Ovary (tissue), 3 donors: ENCODE data around the gene CAMTA2.

Experiments
- POLR2A ChIP-seq: fragments of 450-650 bp; IDR thresholded peaks from one replicate; pipeline ENCODE4 v1.6.1; 2017; ENCODE audit warnings: antibody characterized with exemption, mild to moderate bottlenecking, moderate library complexity
- TF ChIP-seq, protein P1 (sequence below), 3 donors: fragments of 450-650 bp in 2 of 3; fragments of 200-600 bp in 1 of 3; IDR thresholded peaks; one replicate each; pipeline versions ENCODE4 v1.5.1 to v1.8.0; 2016 to 2022; ENCODE audit warnings: antibody characterized with exemption in 3 of 3, mild to moderate bottlenecking in 1 of 3
- donor health status: DM: no; HTN: no; CAD: no.

DNA sequence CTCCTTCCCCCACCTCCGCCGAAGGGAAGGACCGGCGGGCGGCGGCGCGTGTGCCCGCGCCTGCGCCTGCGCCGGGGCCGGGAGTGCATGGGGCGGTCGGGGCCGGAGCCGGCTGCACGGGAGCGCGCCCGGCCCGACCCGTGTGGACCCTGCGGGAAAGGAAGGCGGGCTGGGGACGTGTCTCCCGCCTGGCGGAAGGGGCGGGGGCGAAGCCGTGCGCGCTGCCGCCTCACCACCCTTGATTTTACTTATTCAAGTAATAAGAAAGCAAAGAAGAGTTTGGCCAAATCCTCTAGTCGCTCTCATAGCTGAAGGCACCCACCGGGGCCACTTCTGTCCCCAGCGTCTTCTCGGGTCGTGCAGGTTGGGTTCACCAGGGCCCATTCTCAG is 38.5 kb downstream of the CAMTA2 start:
- TF ChIP-seq POLR2A: no peak
- TF ChIP-seq, protein P1, sequence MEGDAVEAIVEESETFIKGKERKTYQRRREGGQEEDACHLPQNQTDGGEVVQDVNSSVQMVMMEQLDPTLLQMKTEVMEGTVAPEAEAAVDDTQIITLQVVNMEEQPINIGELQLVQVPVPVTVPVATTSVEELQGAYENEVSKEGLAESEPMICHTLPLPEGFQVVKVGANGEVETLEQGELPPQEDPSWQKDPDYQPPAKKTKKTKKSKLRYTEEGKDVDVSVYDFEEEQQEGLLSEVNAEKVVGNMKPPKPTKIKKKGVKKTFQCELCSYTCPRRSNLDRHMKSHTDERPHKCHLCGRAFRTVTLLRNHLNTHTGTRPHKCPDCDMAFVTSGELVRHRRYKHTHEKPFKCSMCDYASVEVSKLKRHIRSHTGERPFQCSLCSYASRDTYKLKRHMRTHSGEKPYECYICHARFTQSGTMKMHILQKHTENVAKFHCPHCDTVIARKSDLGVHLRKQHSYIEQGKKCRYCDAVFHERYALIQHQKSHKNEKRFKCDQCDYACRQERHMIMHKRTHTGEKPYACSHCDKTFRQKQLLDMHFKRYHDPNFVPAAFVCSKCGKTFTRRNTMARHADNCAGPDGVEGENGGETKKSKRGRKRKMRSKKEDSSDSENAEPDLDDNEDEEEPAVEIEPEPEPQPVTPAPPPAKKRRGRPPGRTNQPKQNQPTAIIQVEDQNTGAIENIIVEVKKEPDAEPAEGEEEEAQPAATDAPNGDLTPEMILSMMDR (IDR thresholded peaks at IDR 0.05): no peak
